WTC11 (cell line): ENCODE measurements around the gene MYH9.

Experiments
- AR ChIP-seq: fragments of 250-450 bp; sonication (Bioruptor Pico); IDR thresholded peaks from 2 replicates; pipeline ENCODE4 v1.9.0; 2021; ENCODE audit warnings: mild to moderate bottlenecking
- CREB1 ChIP-seq: sonication (generic); formaldehyde crosslinking; IDR thresholded peaks from 2 replicates; pipeline ENCODE4 v1.8.0; 2023; ENCODE audit warnings: mild to moderate bottlenecking, missing genetic modification reagents
- CREM ChIP-seq: sonication (generic); formaldehyde crosslinking; IDR thresholded peaks from 2 replicates; pipeline ENCODE4 v1.8.1; 2022; ENCODE audit warnings: mild to moderate bottlenecking, missing genetic modification reagents, moderate library complexity
- TCF7 ChIP-seq: sonication (generic); formaldehyde crosslinking; IDR thresholded peaks from 2 replicates; pipeline ENCODE4 v1.8.0; 2022; ENCODE audit warnings: mild to moderate bottlenecking, low read depth, missing genetic modification reagents, moderate library complexity

GRCh38 chr22:36335621-36336020 lies 52.1 kb downstream of the MYH9 start:
- TF ChIP-seq CREB1 (no peak), CREM (CRISPR knock-in tag) (no peak), TCF7 (CRISPR knock-in tag) (no peak), AR (no peak)
